GOT3 (cell line): Measurements from ENCODE around the gene FEM1A.
A peak's percentile ranks its signal among the peaks of the same experiment; 100 is the strongest.
"Not testable (repeated sequence)": the region's sequence is repeated elsewhere in the genome, so short reads cannot be mapped to it uniquely, and the experiment has no call there.

ENCODE experiments used
- DNase-seq: peaks from one replicate; lab custom pipeline; 2025; ENCODE audit warnings: mixed read lengths; lab: John Stamatoyannopoulos, UW

The FEM1A gene

DNA sequence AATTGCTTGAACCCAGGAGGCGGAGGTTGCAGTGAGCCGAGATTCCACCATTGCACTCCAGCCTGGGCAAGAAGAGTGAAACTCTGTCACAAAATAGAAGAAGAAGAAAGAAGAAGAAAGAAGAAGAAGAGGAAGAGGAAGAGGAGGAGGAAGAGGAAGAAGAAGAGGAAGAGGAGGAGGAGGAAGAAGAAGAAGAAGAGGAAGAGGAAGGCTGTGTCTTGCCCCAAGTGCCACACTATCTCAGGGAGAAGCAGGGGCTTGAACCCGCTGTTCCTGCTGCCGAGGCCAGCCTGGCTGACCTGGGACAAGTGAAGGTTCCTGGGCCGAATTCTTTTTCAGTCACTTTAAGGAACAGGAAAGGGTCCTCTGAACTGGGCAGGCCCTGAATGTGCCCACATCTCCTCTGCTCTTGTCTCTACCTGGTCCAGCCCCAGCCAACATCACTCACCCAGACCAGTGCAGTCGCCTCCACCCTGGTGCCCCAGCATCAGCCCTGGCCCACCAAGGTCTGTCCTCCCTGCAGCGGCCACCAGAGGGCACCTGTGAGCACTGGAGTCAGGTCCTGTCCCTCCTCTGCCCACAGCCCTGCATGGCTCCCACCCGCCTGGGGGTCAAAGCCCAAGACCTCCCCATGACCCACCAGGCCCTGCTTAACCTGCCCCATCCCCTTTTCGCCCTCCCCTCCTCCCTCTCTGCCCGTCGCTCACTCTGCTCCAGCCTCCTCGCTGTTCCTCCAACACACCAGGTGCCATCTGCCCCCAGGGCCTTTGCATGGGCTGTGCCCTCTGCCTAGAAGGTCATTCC lies 20.0 kb downstream of the FEM1A start:
- peak; percentile 15 for DNase-seq

DNA sequence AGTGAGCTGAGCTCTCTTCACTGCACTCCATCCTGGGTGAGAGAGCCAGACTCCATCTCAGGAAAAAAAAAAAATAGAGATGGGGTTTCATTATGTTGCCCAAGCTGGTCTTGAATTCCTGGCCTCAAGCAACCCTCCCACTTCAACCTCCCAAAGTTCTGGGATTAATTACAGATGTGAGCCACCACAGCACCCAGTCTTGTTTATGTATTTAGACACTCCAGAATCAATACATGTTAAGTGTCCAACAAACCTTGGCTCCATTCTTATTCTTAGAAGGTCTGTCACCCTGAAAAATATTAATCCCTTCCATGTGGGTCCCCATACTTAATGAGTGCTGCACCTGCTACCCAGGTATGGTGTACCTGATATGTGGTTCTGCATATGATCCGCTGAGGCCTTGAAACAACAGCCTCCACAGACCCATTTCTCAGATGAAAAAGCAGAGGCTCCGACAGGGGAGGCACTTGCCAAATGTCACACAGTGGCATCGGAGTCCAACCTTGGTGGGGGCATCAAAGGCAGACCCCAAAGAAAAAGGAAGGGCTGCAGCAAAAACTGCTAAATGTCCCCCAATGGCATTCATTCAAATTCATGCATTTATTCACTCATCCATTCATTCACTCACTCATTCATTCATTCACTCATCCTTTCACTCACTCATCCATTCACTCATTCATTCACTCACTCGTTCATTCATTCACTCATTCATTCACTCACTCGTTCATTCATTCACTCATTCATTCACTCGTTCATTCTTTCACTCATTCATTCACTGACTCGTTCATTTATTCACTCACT lies 23.3 kb downstream of the FEM1A start:
- DNase-seq = no peak

DNA sequence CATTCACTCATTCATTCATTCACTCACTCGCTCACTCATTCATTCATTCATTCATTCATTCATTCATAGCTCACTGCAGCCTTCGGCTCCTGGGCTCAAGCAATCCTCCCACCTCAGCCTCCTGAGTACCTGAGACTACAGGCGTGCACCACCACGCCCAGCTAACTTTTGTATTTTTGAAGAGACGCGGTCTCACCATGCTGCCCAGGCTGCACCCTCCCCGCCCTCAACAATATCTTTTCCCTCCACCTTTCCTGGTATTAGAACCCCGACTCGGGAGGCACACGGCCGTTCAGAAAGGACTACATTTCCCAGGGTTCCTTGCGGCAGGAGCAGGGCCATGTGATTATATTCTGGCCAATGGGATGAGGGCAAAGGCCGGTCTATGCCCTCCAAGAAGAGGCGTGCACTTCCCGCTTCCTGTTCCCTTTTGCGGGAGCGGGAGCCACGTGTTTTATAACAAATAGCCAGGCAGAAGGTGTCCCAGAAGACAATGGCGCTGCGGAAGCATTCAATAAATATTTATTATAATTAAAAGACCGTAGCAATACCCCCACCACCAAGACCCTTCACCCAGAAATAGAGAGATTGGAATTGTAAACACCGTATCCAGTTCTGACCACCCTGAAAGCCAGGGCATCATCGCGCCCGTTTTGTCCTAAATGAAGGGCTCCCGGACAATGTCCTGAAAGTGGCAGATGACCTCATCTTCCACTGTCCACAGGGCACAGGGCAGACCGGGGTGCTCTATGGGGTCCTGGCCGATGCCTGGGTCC lies 24.1 kb downstream of the FEM1A start:
- peak; percentile 32 for DNase-seq

DNA sequence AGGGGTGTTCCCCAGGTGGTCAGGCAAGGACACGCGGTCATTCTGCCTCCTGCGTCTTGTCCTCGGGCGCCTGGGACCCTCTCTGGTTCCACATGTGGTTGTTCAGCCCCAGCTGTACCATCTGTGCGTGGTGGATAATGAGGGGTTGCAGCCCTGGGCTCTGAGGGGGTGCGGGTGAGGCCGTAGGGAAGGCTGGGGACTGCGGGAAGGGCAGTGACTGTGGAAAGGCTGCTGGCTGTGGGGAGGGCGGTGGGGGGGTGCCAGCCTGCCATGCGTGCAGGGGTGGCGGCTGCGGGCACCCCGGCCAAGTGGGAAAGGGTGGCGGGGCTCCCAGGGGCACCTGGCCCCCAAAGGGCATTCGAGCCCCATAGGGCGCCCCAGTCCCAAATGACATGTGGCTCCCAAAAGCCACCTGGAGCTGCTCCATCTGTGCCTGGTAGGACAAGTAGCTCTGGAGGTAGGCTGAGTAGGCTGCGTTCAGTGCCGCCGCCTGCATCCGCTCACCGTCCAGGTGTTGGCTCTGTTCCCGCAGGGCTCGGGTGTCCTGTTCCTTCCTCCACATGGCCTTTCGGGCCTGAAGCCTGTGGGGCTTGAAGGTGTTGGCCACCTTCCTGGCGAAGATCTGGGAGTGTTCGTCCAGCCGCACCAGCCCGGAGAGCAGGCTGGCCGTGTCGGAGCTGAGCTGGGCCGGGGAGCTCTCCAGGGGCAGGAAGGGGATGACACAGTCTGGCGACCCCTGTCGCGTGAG lies 24.8 kb downstream of the FEM1A start:
- no peak for DNase-seq

DNA sequence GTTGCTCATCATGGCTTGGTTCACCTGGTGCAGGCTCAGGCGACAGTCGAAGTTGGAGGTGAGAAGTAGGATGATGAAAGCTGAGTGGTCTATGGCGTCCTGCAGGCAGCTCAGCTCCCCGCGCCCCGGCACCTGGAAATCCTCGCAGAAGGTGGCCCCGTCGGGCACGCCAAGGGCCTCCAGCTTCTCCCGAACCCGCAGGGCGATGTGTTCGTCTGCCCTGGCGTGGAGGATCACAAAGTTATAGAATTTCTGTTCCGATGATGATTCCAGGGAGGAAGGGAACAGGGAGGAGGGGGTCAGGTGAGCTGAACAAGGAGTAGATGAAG lies 25.4 kb downstream of the FEM1A start:
- no peak for DNase-seq

DNA sequence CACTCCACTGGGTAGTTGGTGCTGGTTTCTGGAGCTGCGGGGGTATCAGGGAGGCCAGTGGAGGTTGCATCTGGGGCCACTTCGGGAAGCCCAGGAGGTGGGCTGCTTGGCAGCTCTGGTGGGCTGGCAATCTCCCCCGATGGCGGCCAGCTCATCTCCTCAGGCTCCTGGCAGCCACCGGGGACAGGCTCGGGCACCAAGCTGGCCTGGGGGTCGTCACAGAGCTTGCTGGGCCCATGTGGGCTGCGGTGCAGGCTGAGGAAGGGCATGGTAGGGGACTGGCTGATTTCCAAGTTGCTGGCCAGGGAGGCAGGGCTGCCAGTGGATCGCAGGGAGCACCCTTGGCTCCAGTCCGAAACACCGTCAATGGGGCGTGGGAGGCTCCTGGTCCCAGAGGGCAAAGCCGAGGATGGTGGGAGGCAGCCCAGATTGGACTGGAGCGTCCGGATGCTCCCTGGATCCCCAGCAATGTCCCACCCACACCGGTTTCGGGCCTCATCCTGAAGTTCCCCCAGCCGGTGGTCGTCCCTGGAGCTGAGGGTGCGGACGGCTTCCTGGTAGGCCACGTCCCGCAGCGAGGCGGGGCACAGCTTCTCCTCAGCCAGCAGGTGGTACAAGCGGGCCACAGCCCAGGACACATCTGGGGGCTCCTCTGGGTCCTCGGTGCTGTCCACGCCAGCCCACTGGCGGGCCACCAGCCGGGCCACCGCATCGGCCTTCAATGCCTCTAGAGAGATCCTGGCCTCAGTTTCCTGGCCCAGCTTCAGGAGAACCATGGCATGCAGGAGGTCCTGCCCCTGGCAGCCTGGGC lies 26.1 kb downstream of the FEM1A start:
- no peak for DNase-seq

DNA sequence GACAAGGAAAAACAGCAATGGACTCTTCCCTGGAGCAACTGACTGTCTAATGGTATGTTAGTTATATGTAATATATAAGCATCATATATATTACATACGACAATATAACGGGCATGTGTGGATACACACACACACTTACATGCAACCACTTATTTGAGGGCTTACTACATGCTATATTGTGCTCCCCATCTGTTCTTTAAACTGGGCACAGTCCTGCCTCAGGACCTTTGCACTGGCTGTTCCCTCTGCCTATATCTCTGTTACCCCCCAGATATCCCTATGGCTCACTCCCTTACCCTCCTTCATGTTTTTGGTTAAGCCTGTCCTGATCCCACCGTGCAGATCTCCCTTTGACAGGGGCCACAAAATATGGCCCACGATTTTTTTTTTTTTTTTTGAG lies 29.7 kb downstream of the FEM1A start:
- no peak for DNase-seq

DNA sequence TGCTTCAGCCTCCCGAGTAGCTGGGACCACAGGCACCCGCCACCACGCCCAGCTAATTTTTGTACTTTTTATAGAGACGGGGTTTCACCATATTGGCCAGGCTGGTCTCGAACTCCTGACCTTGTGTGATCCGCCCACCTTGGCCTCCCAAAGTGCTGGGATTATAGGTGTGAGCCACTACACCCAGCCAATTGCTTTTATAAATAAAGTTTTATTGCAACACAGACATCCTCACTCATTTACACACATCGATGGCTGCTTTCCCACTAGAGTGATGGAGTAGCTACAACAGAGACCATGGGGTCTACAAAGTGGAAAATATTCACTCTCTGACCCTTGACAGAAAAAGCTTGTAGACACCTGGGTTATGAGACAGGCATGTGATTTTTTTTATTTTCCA lies 30.8 kb downstream of the FEM1A start:
- not testable (repeated sequence) for DNase-seq

DNA sequence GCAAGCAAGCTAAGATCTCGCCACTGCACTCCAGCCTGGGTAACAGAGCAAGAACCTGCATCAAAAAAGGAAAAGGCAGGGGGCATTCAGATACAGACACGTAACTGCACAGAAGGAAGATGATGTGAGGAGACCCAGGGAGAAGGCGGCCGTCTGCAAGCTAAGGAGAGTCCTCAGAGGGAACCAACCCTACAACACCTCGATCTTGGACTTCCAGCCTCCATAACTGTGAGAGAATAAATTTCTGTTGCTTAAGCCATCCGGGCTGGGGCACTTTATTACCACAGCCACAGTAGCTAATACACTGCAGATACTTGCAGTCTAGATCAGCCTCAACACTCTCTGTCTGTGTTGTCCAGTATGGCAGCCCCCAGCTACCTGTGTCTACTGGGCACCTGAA lies 32.0 kb downstream of the FEM1A start:
- no peak for DNase-seq

DNA sequence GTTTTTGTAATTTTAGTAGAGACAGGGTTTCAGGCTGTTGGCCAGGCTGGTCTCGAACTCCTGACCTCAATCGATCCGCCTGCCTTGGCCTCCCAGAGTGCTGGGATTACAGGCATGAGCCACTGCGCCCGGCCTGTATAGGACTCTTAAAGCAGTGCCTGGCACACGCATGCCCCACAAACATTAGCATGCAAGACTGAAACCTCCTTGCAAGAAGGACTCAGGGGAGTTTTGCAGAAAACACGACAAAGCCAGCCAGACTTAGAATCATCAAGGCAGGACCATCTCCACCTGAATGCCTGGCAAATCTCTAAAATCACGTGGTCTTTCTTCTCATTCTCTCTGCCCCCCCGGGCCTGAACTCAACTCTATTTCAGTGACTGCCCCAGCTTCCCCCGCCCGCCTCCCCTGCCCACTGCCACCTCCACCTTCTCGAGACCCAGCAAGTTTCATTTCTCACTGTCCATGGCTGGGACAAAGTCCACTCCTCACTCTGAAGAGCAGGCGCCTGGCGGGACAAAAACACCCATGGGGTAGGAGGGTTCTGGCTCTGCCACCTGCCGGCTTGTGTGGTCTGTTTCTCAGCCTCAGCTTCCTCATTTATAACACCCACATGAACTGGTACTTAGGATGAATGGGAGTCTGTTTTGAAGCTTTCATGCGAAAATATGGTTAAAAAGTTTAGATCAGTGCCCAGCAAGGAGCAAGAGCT lies 37.6 kb downstream of the FEM1A start:
- DNase-seq = no peak

DNA sequence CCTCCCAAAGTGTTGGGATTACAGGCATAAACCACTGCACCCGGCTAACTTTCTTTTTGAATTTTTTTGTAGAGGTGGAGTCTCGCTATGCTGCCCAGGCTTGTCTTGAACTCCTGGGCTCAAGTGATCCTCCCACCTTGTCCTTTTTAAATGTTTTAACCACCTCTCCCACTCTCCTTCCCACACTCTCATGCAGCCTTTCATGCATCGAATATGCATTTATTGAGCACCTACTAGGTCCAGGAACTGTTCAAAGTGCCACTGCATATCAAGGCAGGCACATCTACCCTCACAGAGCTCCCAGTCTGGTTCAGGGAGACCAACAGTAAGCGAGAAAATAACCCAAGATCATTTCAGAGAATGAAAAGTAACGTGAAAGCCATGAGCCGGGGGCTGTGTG lies 38.8 kb downstream of the FEM1A start:
- DNase-seq = no peak

DNA sequence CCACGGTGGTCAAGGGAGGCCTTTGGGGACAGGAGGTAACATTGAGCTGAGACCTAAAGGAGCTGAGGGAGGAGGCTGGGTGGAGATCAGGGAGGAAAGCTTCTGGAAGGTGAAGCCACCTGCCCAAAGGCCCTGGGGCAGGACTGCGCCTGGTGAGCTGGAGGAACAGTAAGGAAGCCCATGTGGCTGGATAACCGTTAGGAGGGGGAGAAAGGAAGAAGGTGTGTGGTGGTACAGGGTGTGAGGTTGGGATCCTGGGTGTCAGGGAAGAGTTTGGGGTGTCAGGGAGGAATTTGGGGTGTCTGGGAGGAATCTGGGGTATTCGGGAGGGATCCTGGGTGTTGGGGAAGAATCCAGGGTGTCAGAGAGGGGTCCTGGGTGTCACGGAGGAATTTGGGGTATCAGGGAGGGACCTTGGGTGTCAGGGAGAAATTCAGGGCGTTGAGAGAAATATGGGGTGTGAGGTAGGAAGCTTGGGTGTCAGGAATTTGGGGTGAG lies 39.3 kb downstream of the FEM1A start:
- no peak for DNase-seq

DNA sequence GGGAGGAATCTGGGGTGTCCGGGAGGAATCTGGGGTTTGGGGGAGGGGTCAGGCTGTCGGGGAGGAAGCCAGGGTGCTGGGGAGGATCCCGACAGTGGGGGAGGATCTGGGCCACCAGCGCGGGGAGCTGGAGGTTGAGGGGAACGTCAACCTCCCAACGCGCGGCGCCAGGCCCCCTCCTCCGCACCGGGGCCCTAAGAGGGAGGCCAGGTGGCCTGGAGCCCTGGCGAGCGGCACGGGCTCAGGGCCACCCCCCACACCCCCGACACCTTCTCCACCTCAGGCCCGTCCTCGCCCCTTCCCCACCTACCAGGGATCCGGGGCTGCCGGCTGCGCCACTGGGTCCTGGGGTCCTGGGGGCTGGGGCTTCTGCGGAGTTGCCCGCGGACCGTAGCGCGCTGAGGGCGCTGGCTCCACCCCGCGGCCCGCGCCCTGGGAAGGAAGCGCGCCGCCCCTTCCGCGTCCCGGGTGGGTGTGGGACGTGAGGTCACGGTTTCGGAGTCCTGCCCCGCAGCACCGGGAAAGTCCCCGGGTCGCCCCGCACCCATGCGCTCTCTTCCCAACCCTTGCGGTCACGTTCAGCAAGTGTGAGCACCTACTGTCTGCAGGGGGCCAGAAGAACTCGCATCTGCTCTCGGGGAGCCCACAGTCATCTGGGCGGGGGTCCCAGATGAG lies 39.9 kb downstream of the FEM1A start, which contains the start of gene TICAM1:
TSS of gene TICAM1 (minus strand) at position 409 of the 675 bp plus-strand sequence. CDS start 13,335 bp downstream, outside the sequence.
- DNase-seq = no peak

DNA sequence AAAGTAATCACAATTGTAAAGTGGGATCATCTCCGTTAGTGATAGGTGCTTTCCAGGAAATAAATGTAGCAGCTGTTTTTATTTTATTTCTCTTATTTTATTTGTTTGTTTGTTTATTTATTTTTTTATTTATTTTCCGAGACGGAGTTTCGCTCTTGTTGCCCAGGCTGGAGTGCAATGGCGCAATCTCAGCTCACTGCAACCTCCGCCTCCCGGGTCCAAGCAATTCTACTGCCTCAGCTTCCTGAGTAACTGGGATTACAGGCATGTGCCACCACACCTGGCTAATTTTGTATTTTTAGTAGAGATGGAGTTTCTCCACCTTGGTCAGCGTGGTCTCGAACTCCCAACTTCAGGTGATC lies 40.4 kb downstream of the FEM1A start:
- DNase-seq = not testable (repeated sequence)

DNA sequence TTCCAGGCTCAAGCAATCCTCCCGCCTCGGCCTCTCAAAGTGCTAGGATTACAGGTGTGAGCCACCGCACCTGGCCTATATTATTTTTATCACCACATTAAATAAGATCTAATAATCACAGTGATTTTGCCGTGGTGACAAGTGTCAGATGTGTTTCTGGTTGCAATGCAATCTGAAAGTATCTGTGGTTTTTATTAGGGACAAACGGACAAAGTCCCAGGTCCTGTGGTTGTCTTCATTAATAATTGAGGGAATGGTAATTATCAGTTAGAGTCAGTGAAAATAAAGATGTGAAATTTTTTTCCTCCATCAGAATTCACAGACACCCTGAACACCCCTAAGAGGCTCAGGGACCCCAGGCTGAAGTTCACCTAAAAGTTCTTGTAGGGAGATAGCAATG lies 41.2 kb downstream of the FEM1A start:
- DNase-seq = no peak

DNA sequence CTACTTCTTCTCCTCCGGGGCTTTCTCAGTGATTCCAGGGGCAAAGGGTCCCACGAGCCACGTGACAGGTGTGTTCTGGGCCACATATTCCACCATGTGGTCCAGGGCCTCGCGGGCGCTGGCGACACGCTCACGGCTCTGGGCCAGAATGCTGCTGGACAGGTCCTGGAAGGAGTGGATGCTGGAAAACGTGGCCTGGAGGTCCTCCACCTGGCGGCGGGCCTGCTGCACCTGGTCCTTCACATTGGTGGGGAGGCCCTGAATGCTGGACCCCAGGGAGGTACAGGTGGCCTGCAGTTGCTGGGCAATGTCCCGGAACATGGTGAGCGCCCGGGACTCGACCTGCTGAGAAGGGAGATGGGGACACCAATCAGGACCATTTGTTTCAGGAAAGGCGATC lies 47.7 kb downstream of the FEM1A start:
- no peak for DNase-seq

DNA sequence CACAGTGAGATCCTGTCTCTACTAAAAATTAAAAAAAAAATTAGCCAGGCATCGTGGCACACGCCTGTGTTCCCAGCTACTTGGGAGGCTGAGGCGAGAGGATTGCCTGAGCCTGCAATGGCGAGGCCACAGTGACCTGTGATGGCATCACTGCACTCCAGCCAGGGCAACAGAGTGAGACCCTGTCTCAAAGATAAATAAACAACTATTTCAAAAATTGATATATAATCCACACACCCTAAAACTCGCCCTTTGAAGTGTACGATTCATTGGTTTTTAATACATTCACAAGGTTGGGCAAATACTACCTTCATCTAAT lies 52.1 kb downstream of the FEM1A start:
- DNase-seq = no peak

DNA sequence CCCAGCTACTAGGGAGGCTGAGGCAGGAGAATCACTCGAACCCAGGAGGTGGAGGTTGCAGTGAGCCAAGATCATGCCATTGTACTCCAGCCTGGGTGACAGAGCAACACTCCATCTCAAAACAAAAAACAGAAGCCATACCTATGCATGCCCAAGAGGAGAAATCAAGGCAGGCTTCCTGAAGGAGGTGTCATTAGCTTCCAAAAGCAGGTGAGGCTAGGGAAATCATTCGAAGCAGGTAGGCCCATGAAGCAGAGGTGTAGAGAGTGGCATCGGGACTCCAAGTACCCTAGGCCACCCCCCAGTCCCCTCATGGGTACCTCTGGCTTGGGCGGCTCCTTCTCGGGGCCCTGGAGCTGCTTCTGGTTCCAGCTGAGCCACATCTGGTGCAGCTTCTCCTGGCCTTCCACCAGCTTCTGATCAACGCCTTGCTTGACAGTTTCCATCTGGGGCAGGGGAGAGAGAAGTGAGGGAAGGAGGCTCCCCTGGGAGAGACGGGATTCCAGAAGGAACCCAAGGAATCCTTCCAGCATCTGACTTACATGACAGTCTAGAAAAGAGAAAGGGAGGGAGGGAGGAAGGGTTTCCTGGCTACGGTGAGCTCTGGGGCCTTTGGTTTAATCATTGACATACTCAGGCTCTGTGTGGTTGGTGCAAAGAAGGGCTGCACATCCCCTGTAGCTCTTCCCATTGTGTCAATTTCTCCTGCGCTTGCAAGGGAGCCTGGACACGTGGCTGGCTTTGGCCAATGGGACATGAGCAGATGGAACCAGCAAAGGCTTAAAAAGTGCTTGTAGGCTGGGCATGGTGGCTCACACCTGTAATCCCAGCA lies 53.0 kb downstream of the FEM1A start:
- DNase-seq = no peak

DNA sequence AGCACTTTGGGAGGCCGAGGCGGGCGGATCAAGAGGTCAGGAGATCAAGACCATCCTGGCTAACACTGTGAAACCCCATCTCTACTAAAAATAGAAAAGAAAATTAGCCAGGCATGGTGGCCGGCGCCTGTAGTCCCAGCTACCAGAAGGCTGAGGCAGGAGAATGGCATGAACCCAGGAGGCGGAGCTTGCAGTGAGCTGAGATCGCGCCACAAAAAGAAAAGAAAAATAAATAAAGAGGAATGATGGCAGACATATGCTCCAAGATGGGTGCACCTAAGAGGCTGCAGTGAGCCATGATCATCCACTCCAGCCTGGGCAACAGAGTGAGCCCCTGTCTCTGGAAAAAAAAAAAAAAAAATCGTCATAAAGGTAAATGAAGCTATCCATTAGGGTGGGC lies 54.4 kb downstream of the FEM1A start:
- not testable (repeated sequence) for DNase-seq
